HCEC 1CT (cell line): ENCODE data around the gene GRIN3B.
"Not testable (repeated sequence)": the region's sequence is repeated elsewhere in the genome, so short reads cannot be mapped to it uniquely, and the experiment has no call there.

Source experiments
- DNase-seq: peaks from one replicate; pipeline ENCODE4 v3.0.0-alpha.2; 2017

GRIN3B gene

GRCh38 chr19:1000095-1000494 is at the start of gene GRIN3B:
TSS of gene GRIN3B (plus strand) at chr19:1000419. CDS start at chr19:1000438, 19 bp downstream.
- peak; percentile 46 for DNase-seq

- no peak for DNase-seq
These were observed 48.1 kb upstream of the GRIN3B start for GRCh38 chr19:952049-952679.

- no peak for DNase-seq
These were observed 47.4 kb upstream of the GRIN3B start for GRCh38 chr19:952680-953444.

- no peak for DNase-seq
These were observed 46.6 kb upstream of the GRIN3B start for GRCh38 chr19:953445-954271.

GRCh38 chr19:954272-954671 is 45.9 kb upstream of the GRIN3B start:
- no peak for DNase-seq

- no peak for DNase-seq
These were observed 45.3 kb upstream of the GRIN3B start for GRCh38 chr19:954672-955494.

GRCh38 chr19:955803-956765 is 44.1 kb upstream of the GRIN3B start:
- no peak for DNase-seq

- no peak for DNase-seq
These were observed 43.3 kb upstream of the GRIN3B start for GRCh38 chr19:956766-957440.

GRCh38 chr19:957578-957977 is 42.6 kb upstream of the GRIN3B start:
- not testable (repeated sequence) for DNase-seq

- no peak for DNase-seq
These were observed 41.0 kb upstream of the GRIN3B start for GRCh38 chr19:958967-959855.

GRCh38 chr19:960020-960419 is 40.2 kb upstream of the GRIN3B start:
- no peak for DNase-seq

GRCh38 chr19:960601-960938 is 39.6 kb upstream of the GRIN3B start:
- DNase-seq, result no peak

GRCh38 chr19:961866-962620 is 38.2 kb upstream of the GRIN3B start:
- DNase-seq, result peak; percentile 46

GRCh38 chr19:962683-963400 is 37.4 kb upstream of the GRIN3B start:
- no peak for DNase-seq

- DNase-seq, result no peak
These were observed 36.7 kb upstream of the GRIN3B start for GRCh38 chr19:963486-963951.

GRCh38 chr19:964116-964520 is 36.1 kb upstream of the GRIN3B start:
- DNase-seq, result no peak

- DNase-seq, result peak; percentile 31
These were observed 35.2 kb upstream of the GRIN3B start for GRCh38 chr19:964761-965694.
